GM12878 (cell line): Measurements from ENCODE around the gene MPC1. TPM values are rescaled to one million over a fixed set of nuclear protein-coding genes. Genes with fewer than 3 reads are reported as not detected.

Source experiments
- BMI1 ChIP-seq: fragments of 450-650 bp; IDR thresholded peaks from 2 replicates; pipeline ENCODE4 v1.6.1; 2016; ENCODE audit warnings: mild to moderate bottlenecking, moderate library complexity, borderline replicate concordance
- BRCA1 ChIP-seq: IDR thresholded peaks from 2 replicates; pipeline ENCODE4 v1.6.1; 2011; ENCODE audit warnings: low read depth, low read length, improper control_type of control experiment
- CBFB ChIP-seq: IDR thresholded peaks from 2 replicates; pipeline ENCODE4 v1.6.1; 2016; ENCODE audit warnings: antibody characterized with exemption, low read depth
- HDGF ChIP-seq: fragments of 450-650 bp; IDR thresholded peaks from 2 replicates; pipeline ENCODE4 v1.6.1; 2016; ENCODE audit warnings: antibody characterized with exemption
- LARP7 ChIP-seq: fragments of 450-650 bp; IDR thresholded peaks from 2 replicates; pipeline ENCODE4 v1.6.1; 2017; ENCODE audit warnings: mild to moderate bottlenecking
- MEF2A ChIP-seq: IDR thresholded peaks from 2 replicates; pipeline ENCODE4 v1.6.1; 2011; ENCODE audit warnings: low read depth, mild to moderate bottlenecking, low read length, moderate library complexity; ENCODE audit not compliant: insufficient read depth
- NFIC ChIP-seq: IDR thresholded peaks from 2 replicates; pipeline ENCODE4 v1.6.1; 2012; ENCODE audit warnings: low read depth, mild to moderate bottlenecking, inconsistent platforms, low read length, moderate library complexity
- PAX5 ChIP-seq: IDR thresholded peaks from 2 replicates; pipeline ENCODE4 v1.6.1; 2011; ENCODE audit warnings: low read depth, low read length, borderline replicate concordance
- PML ChIP-seq: IDR thresholded peaks from 2 replicates; pipeline ENCODE4 v1.6.1; 2012; ENCODE audit warnings: low read length, inconsistent platforms
- POLR2A ChIP-seq: IDR thresholded peaks from 2 replicates; pipeline ENCODE4 v1.6.1; 2011; ENCODE audit warnings: low read depth, mild to moderate bottlenecking, low read length
- POLR2AphosphoS2 ChIP-seq: IDR thresholded peaks from 2 replicates; pipeline ENCODE4 v1.6.1; 2011; ENCODE audit warnings: low read depth, mild to moderate bottlenecking, low read length, improper control_type of control experiment, moderate library complexity
- RUNX3 ChIP-seq: IDR thresholded peaks from 2 replicates; pipeline ENCODE4 v1.6.1; 2012; ENCODE audit warnings: low read length, inconsistent platforms
- SMAD1 ChIP-seq: fragments of 450-650 bp; IDR thresholded peaks from 2 replicates; pipeline ENCODE4 v1.6.1; 2018; ENCODE audit warnings: mild to moderate bottlenecking, low read depth; ENCODE audit not compliant: partially characterized antibody
- SPI1 ChIP-seq: IDR thresholded peaks from 2 replicates; pipeline ENCODE4 v1.6.1; 2011; ENCODE audit warnings: low read depth, mild to moderate bottlenecking, low read length, moderate library complexity, borderline replicate concordance; ENCODE audit not compliant: insufficient read depth
- SUZ12 ChIP-seq: fragments of 200-600 bp; sonication (generic); IDR thresholded peaks from one replicate; pipeline ENCODE4 v1.6.1; 2018; ENCODE audit warnings: antibody characterized with exemption, mild to moderate bottlenecking; ENCODE audit not compliant: unreplicated experiment
- ZSCAN29 ChIP-seq: fragments of 450-650 bp; IDR thresholded peaks from 2 replicates; pipeline ENCODE4 v1.6.1; 2017; ENCODE audit warnings: mild to moderate bottlenecking, moderate library complexity
- polyA plus RNA-seq, 11 experiments: library from polyadenylated mRNA; depleted of rRNA in 4 of 11; unstranded in 6 of 11; stranded (reverse) in 5 of 11; fragments of >200 nt; fragmentation: Nextera tagmentation in 4 of 11; fragmentation: Illumina TruSeq in 1 of 11; extraction: Ambion mirVana in 4 of 11; extraction: Trizol in 1 of 11; gene quantifications; 1 replicate in 1 of 11; 2 replicates in 10 of 11; pipeline versions ENCODE4 v1.2.1 to v1.2.3, GENCODE V29; 2011 to 2016; ENCODE audit warnings: inconsistent platforms in 2 of 11, missing spikeins in 2 of 11, low read depth in 1 of 11
- total RNA-seq, 4 experiments: library from RNA; depleted of rRNA in 3 of 4; stranded (reverse); fragments of >200 nt in 3 of 4; fragmentation: Illumina TruSeq in 1 of 4; extraction: Trizol in 1 of 4; gene quantifications; 2 replicates each; pipeline versions ENCODE4 v1.2.1 to v1.2.3, GENCODE V29; 2013 to 2021
- TF ChIP-seq, protein P1 (sequence below): IDR thresholded peaks from 2 replicates; pipeline ENCODE4 v1.6.1; 2012; ENCODE audit warnings: mild to moderate bottlenecking, low read depth, low read length
- TF ChIP-seq, protein P2 (sequence below): fragments of 450-650 bp; formaldehyde crosslinking; IDR thresholded peaks from 2 replicates; pipeline ENCODE4 v1.5.0; 2022; ENCODE audit warnings: mild to moderate bottlenecking, missing genetic modification characterization
- TF ChIP-seq, protein P3 (sequence below): IDR thresholded peaks from 2 replicates; pipeline ENCODE4 v1.6.1; 2011; ENCODE audit warnings: mild to moderate bottlenecking, low read depth, low read length, moderate library complexity; ENCODE audit not compliant: insufficient replicate concordance
- TF ChIP-seq, protein P4 (sequence below): IDR thresholded peaks from 2 replicates; pipeline ENCODE4 v1.6.1; 2012; ENCODE audit warnings: low read depth, low read length, improper control_type of control experiment
- TF ChIP-seq, protein P5 (sequence below): fragments of 150-350 bp; IDR thresholded peaks from 2 replicates; pipeline ENCODE4 v1.6.1; 2014; ENCODE audit warnings: mild to moderate bottlenecking, low read depth, low read length

MPC1 gene
- total and polyA plus RNA-seq, 10 of the 15 experiments (the other 5 are each of a cell fraction or from before 2014, with no cell fraction given): 53.2 to 177 (median 78.8) TPM

DNA sequence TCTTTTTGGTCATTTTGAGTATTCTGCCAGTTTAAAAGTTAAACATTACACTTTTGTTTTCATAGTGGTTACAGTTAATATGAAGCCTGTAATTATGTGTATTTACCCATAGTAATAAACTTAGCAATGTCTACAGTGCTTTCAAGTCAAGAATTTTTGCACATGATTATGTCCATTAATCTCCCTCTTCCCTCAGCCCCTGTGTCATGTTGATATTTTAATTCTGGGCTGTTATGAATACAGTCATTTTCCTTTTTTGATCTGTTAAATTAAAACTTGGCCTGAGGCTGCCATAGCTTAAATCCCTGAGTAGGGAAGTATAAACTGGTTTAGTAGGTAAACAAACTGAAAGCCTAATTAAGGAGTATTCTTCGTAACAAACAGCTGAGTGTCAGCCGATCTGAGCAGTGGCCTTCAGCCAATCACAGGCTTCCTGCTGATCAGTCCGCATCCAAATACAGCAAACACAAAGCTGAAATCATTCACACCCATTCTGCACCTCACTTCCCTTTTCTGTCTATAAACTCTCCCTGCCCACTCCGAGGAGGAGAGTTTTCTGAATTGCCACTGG lies 30.9 kb downstream of the MPC1 start (continued):
- TF ChIP-seq POLR2AphosphoS2: no peak
- TF ChIP-seq MEF2A: no peak
- no peak for TF ChIP-seq BMI1
- TF ChIP-seq RUNX3: no peak
- no peak for TF ChIP-seq NFIC
- TF ChIP-seq BRCA1: no peak
- TF ChIP-seq, protein P1, sequence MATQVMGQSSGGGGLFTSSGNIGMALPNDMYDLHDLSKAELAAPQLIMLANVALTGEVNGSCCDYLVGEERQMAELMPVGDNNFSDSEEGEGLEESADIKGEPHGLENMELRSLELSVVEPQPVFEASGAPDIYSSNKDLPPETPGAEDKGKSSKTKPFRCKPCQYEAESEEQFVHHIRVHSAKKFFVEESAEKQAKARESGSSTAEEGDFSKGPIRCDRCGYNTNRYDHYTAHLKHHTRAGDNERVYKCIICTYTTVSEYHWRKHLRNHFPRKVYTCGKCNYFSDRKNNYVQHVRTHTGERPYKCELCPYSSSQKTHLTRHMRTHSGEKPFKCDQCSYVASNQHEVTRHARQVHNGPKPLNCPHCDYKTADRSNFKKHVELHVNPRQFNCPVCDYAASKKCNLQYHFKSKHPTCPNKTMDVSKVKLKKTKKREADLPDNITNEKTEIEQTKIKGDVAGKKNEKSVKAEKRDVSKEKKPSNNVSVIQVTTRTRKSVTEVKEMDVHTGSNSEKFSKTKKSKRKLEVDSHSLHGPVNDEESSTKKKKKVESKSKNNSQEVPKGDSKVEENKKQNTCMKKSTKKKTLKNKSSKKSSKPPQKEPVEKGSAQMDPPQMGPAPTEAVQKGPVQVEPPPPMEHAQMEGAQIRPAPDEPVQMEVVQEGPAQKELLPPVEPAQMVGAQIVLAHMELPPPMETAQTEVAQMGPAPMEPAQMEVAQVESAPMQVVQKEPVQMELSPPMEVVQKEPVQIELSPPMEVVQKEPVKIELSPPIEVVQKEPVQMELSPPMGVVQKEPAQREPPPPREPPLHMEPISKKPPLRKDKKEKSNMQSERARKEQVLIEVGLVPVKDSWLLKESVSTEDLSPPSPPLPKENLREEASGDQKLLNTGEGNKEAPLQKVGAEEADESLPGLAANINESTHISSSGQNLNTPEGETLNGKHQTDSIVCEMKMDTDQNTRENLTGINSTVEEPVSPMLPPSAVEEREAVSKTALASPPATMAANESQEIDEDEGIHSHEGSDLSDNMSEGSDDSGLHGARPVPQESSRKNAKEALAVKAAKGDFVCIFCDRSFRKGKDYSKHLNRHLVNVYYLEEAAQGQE: no peak
- no peak for TF ChIP-seq ZSCAN29
- TF ChIP-seq LARP7: no peak
- 0 out of 2 replicates have a peak, but pooled peaks have one; percentile 14 for TF ChIP-seq PAX5
- TF ChIP-seq SMAD1: no peak
- TF ChIP-seq SPI1: peak; percentile 96
- TF ChIP-seq, protein P2, sequence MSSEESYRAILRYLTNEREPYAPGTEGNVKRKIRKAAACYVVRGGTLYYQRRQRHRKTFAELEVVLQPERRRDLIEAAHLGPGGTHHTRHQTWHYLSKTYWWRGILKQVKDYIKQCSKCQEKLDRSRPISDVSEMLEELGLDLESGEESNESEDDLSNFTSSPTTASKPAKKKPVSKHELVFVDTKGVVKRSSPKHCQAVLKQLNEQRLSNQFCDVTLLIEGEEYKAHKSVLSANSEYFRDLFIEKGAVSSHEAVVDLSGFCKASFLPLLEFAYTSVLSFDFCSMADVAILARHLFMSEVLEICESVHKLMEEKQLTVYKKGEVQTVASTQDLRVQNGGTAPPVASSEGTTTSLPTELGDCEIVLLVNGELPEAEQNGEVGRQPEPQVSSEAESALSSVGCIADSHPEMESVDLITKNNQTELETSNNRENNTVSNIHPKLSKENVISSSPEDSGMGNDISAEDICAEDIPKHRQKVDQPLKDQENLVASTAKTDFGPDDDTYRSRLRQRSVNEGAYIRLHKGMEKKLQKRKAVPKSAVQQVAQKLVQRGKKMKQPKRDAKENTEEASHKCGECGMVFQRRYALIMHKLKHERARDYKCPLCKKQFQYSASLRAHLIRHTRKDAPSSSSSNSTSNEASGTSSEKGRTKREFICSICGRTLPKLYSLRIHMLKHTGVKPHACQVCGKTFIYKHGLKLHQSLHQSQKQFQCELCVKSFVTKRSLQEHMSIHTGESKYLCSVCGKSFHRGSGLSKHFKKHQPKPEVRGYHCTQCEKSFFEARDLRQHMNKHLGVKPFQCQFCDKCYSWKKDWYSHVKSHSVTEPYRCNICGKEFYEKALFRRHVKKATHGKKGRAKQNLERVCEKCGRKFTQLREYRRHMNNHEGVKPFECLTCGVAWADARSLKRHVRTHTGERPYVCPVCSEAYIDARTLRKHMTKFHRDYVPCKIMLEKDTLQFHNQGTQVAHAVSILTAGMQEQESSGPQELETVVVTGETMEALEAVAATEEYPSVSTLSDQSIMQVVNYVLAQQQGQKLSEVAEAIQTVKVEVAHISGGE: no peak
- TF ChIP-seq, protein P3, sequence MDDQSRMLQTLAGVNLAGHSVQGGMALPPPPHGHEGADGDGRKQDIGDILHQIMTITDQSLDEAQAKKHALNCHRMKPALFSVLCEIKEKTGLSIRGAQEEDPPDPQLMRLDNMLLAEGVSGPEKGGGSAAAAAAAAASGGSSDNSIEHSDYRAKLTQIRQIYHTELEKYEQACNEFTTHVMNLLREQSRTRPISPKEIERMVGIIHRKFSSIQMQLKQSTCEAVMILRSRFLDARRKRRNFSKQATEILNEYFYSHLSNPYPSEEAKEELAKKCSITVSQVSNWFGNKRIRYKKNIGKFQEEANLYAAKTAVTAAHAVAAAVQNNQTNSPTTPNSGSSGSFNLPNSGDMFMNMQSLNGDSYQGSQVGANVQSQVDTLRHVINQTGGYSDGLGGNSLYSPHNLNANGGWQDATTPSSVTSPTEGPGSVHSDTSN: peak; percentile 59
- TF ChIP-seq SUZ12: no peak
- TF ChIP-seq, protein P4, sequence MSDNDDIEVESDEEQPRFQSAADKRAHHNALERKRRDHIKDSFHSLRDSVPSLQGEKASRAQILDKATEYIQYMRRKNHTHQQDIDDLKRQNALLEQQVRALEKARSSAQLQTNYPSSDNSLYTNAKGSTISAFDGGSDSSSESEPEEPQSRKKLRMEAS: no peak
- no peak for TF ChIP-seq CBFB
- TF ChIP-seq PML: no peak
- TF ChIP-seq POLR2A: no peak
- TF ChIP-seq, protein P5, sequence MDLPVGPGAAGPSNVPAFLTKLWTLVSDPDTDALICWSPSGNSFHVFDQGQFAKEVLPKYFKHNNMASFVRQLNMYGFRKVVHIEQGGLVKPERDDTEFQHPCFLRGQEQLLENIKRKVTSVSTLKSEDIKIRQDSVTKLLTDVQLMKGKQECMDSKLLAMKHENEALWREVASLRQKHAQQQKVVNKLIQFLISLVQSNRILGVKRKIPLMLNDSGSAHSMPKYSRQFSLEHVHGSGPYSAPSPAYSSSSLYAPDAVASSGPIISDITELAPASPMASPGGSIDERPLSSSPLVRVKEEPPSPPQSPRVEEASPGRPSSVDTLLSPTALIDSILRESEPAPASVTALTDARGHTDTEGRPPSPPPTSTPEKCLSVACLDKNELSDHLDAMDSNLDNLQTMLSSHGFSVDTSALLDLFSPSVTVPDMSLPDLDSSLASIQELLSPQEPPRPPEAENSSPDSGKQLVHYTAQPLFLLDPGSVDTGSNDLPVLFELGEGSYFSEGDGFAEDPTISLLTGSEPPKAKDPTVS: no peak
- no peak for TF ChIP-seq HDGF
